ENCODE data around the gene HID1. TPM values are rescaled to one million over a fixed set of nuclear protein-coding genes. Genes with fewer than 3 reads are reported as not detected.

Gene HID1
- total and polyA plus RNA-seq, 2 experiments from 2014 or later: 8.7 to 10.9 TPM

DNA sequence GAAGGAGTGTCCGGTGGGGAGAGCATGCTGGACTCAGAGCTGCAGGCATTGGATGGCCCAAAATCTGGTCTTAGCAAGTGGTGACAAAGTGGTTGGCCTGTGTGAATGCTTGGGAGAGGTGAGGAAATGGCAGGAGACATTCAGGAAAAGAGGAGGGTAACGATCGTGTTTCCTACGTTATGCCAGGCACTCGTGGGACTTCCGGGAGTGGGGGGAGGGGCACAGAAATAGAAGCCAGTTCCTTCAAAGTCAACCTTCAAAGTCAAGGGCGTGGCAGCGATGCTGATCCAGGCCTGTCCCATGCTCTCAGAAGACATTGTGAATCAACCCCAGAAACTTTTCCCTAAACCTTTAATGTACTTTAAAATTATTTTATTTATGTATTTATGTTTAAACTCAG is 33.0 kb downstream of the HID1 start:
- Histone ChIP-seq H3K4me3 (no peak overlapping the region), H3K79me2 (replicated peaks; ENCODE audit: insufficient read depth) (no peaks in the 10 kb centered on the region), H3K9me2 (ENCODE audit: insufficient read depth) (no peaks in the 10 kb centered on the region), H3K4me2 (no peak overlapping the region), H3K36me3 (ENCODE audit: insufficient read depth) (no peaks in the 10 kb centered on the region), H3K4me1 (ENCODE audit: insufficient read depth) (0 out of 2 replicates have a peak, but pooled peaks cover 4% of the 10 kb centered on the region), H2AFZ (no peak overlapping the region), H4K20me1 (replicated peaks; ENCODE audit: insufficient read depth) (no peaks in the 10 kb centered on the region), H3F3A (replicated peaks; ENCODE audit: low read depth) (no peaks in the 10 kb centered on the region), H3K27ac (ENCODE audit: low read depth) (no peak overlapping the region), H3K27me3 (ENCODE audit: insufficient read depth) (peaks cover 53% of the 10 kb centered on the region)
- TF ChIP-seq, protein P1, sequence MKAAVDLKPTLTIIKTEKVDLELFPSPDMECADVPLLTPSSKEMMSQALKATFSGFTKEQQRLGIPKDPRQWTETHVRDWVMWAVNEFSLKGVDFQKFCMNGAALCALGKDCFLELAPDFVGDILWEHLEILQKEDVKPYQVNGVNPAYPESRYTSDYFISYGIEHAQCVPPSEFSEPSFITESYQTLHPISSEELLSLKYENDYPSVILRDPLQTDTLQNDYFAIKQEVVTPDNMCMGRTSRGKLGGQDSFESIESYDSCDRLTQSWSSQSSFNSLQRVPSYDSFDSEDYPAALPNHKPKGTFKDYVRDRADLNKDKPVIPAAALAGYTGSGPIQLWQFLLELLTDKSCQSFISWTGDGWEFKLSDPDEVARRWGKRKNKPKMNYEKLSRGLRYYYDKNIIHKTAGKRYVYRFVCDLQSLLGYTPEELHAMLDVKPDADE (IDR thresholded peaks at IDR 0.05): no peak
- no peak for TF ChIP-seq ZNF331 (CRISPR knock-in tag; IDR thresholded peaks at IDR 0.05; ENCODE audit: low read depth)
- no peak for TF ChIP-seq STAT1 (IDR thresholded peaks at IDR 0.05; ENCODE audit: unreplicated experiment)
- TF ChIP-seq CREB1 (CRISPR knock-in tag; IDR thresholded peaks at IDR 0.05; ENCODE audit: low read depth): no peak
- no peak for TF ChIP-seq JUNB (IDR thresholded peaks at IDR 0.05; ENCODE audit: unreplicated experiment)
- TF ChIP-seq, protein P2, sequence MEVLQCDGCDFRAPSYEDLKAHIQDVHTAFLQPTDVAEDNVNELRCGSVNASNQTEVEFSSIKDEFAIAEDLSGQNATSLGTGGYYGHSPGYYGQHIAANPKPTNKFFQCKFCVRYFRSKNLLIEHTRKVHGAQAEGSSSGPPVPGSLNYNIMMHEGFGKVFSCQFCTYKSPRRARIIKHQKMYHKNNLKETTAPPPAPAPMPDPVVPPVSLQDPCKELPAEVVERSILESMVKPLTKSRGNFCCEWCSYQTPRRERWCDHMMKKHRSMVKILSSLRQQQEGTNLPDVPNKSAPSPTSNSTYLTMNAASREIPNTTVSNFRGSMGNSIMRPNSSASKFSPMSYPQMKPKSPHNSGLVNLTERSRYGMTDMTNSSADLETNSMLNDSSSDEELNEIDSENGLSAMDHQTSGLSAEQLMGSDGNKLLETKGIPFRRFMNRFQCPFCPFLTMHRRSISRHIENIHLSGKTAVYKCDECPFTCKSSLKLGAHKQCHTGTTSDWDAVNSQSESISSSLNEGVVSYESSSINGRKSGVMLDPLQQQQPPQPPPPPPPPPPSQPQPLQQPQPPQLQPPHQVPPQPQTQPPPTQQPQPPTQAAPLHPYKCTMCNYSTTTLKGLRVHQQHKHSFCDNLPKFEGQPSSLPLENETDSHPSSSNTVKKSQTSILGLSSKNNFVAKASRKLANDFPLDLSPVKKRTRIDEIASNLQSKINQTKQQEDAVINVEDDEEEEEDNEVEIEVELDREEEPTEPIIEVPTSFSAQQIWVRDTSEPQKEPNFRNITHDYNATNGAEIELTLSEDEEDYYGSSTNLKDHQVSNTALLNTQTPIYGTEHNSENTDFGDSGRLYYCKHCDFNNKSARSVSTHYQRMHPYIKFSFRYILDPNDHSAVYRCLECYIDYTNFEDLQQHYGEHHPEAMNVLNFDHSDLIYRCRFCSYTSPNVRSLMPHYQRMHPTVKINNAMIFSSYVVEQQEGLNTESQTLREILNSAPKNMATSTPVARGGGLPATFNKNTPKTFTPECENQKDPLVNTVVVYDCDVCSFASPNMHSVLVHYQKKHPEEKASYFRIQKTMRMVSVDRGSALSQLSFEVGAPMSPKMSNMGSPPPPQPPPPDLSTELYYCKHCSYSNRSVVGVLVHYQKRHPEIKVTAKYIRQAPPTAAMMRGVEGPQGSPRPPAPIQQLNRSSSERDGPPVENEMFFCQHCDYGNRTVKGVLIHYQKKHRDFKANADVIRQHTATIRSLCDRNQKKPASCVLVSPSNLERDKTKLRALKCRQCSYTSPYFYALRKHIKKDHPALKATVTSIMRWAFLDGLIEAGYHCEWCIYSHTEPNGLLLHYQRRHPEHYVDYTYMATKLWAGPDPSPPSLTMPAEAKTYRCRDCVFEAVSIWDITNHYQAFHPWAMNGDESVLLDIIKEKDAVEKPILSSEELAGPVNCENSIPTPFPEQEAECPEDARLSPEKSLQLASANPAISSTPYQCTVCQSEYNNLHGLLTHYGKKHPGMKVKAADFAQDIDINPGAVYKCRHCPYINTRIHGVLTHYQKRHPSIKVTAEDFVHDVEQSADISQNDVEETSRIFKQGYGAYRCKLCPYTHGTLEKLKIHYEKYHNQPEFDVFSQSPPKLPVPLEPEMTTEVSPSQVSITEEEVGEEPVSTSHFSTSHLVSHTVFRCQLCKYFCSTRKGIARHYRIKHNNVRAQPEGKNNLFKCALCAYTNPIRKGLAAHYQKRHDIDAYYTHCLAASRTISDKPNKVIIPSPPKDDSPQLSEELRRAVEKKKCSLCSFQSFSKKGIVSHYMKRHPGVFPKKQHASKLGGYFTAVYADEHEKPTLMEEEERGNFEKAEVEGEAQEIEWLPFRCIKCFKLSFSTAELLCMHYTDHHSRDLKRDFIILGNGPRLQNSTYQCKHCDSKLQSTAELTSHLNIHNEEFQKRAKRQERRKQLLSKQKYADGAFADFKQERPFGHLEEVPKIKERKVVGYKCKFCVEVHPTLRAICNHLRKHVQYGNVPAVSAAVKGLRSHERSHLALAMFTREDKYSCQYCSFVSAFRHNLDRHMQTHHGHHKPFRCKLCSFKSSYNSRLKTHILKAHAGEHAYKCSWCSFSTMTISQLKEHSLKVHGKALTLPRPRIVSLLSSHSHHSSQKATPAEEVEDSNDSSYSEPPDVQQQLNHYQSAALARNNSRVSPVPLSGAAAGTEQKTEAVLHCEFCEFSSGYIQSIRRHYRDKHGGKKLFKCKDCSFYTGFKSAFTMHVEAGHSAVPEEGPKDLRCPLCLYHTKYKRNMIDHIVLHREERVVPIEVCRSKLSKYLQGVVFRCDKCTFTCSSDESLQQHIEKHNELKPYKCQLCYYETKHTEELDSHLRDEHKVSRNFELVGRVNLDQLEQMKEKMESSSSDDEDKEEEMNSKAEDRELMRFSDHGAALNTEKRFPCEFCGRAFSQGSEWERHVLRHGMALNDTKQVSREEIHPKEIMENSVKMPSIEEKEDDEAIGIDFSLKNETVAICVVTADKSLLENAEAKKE (CRISPR knock-in tag; IDR thresholded peaks at IDR 0.05): no peak
- no peak for TF ChIP-seq POLR2AphosphoS5 (IDR thresholded peaks at IDR 0.05; ENCODE audit: low read depth)
- no peak for TF ChIP-seq EZH2phosphoT487 (IDR thresholded peaks at IDR 0.05; ENCODE audit: unreplicated experiment)
- peaks cover 58% of the 10 kb centered on the region for H3K27me3 Mint-ChIP-seq (ENCODE audit: insufficient read depth, low read depth, poor library complexity)
- H3K4me1 Mint-ChIP-seq: peaks cover 14% of the 10 kb centered on the region
- H3K4me3 Mint-ChIP-seq: no peak overlapping the region; the same call in 2 of the 3 replicates
- ATAC-seq: no peak
- no peaks in the 10 kb centered on the region for H3K9me3 Mint-ChIP-seq
- DNase-seq (ENCODE audit: low spot score): no peak
- no peaks in the 10 kb centered on the region for H3K36me3 Mint-ChIP-seq (ENCODE audit: low read depth)
- no peak overlapping the region for H3K27ac Mint-ChIP-seq

All from GM23338 (cell line).